GM12878 (cell line): ENCODE results near the gene CALHM2. TPM values are rescaled to one million over a fixed set of nuclear protein-coding genes. Genes with fewer than 3 reads are reported as not detected.

Experiments
- ATAC-seq: fragments of 200-7000 bp; cut with Tn5 transposase; 3 replicates; pipeline ENCODE4 v1.9.1; 2020; ENCODE audit warnings: mild to moderate bottlenecking, moderate library complexity
- BruUV-seq: library from RNA; stranded (reverse); fragments of 400-500 nt; replicated peaks from 2 replicates; lab custom pipeline; 2021; lab: Mats Ljungman, UMichigan
- CTCF ChIA-PET: fragments of 300-600 bp; sonication (Branson Sonifier 250); formaldehyde crosslinking; extraction: SDS; loops from one replicate; lab custom pipeline; 2021; ENCODE audit warnings: inconsistent platforms; lab: Yijun Ruan, JAX
- POLR2A ChIA-PET: fragments of 350-600 bp; formaldehyde crosslinking; extraction: SDS; loops from one replicate; lab custom pipeline; 2021; ENCODE audit warnings: inconsistent platforms; lab: Charles Lee
- RAD21 ChIA-PET: fragments of 300-600 bp; sonication (Branson Sonifier 250); formaldehyde crosslinking; loops from one replicate; lab custom pipeline; 2023; ENCODE audit warnings: antibody characterized with exemption; ENCODE audit not compliant: unreplicated experiment; lab: Charles Lee
- SMC1A ChIA-PET: fragments of 300-600 bp; sonication (Branson Sonifier 250); formaldehyde crosslinking; loops from one replicate; lab custom pipeline; 2023; ENCODE audit not compliant: unreplicated experiment, uncharacterized antibody; lab: Charles Lee
- DNase-seq: peaks from one replicate; pipeline ENCODE4 v3.0.0-alpha.2; 2011; ENCODE audit warnings: low read depth, low spot score
- FAIRE-seq: peaks from 3 replicates; lab custom pipeline; 2011; peaks lifted over from hg19 to GRCh38; lab: Jason Lieb, UNC
- H2AFZ ChIP-seq: 2 replicates; pipeline ENCODE4 v1.6.0; 2011; ENCODE audit warnings: low read depth, low read length, control low read depth; ENCODE audit not compliant: control insufficient read depth
- H3K27ac ChIP-seq: 2 replicates; pipeline ENCODE4 v1.5.1; 2011; ENCODE audit warnings: control low read depth; ENCODE audit not compliant: control insufficient read depth, insufficient read depth
- H3K27me3 ChIP-seq, 2 experiments: replicated peaks in 1 of 2; 2 replicates each; pipeline versions ENCODE4 v1.6.0 to v1.6.1; 2011; ENCODE audit warnings: low read length in 1 of 2; ENCODE audit not compliant: control insufficient read depth in 2 of 2, insufficient read depth in 2 of 2
- H3K36me3 ChIP-seq, 2 experiments: 2 replicates each; pipeline ENCODE4 v1.5.1; 2011; ENCODE audit warnings: low read length in 1 of 2; ENCODE audit not compliant: control insufficient read depth in 2 of 2, insufficient read depth in 2 of 2
- H3K4me1 ChIP-seq: 2 replicates; pipeline ENCODE4 v1.6.1; 2011; ENCODE audit warnings: mild to moderate bottlenecking, low read length, moderate library complexity, mixed read lengths; ENCODE audit not compliant: control insufficient read depth, insufficient read depth
- H3K4me2 ChIP-seq: 2 replicates; pipeline ENCODE4 v1.6.0; 2011; ENCODE audit warnings: control low read depth; ENCODE audit not compliant: control insufficient read depth, insufficient read depth
- H3K4me3 ChIP-seq: fragments of 200-600 bp; sonication (generic); 2 replicates; pipeline ENCODE4 v1.5.1; 2016
- H3K79me2 ChIP-seq: 2 replicates; pipeline ENCODE4 v1.6.0; 2011; ENCODE audit warnings: low read length; ENCODE audit not compliant: control insufficient read depth, insufficient read depth
- H3K9ac ChIP-seq: 2 replicates; pipeline ENCODE4 v1.8.0; 2011; ENCODE audit warnings: low read length, control low read depth, mixed read lengths; ENCODE audit not compliant: control insufficient read depth, insufficient read depth
- H3K9me3 ChIP-seq: replicated peaks from 3 replicates; pipeline ENCODE4 v1.5.1; 2011; ENCODE audit warnings: mild to moderate bottlenecking, low read length; ENCODE audit not compliant: control insufficient read depth, insufficient read depth
- H4K20me1 ChIP-seq: 2 replicates; pipeline ENCODE4 v1.6.0; 2011; ENCODE audit not compliant: control insufficient read depth, insufficient read depth
- BMI1 ChIP-seq: fragments of 450-650 bp; IDR thresholded peaks from 2 replicates; pipeline ENCODE4 v1.6.1; 2016; ENCODE audit warnings: mild to moderate bottlenecking, moderate library complexity, borderline replicate concordance
- CEBPB ChIP-seq, 2 experiments: fragments of 150-350 bp in 1 of 2; IDR thresholded peaks; 2 replicates each; pipeline ENCODE4 v1.6.1; 2012 to 2014; ENCODE audit warnings: low read depth in 2 of 2, low read length in 2 of 2, borderline replicate concordance in 1 of 2, inconsistent platforms in 1 of 2
- DPF2 ChIP-seq: fragments of 450-650 bp; IDR thresholded peaks from 2 replicates; pipeline ENCODE4 v1.6.1; 2017; ENCODE audit warnings: mild to moderate bottlenecking
- MYB ChIP-seq: fragments of 150-350 bp; IDR thresholded peaks from 2 replicates; pipeline ENCODE4 v1.6.1; 2014; ENCODE audit warnings: mild to moderate bottlenecking, low read depth, low read length, borderline replicate concordance
- RAD51 ChIP-seq: fragments of 450-650 bp; IDR thresholded peaks from 2 replicates; pipeline ENCODE4 v1.6.1; 2016; ENCODE audit warnings: moderate library complexity, mild to moderate bottlenecking, inconsistent platforms
- ZNF24 ChIP-seq: fragments of 450-650 bp; IDR thresholded peaks from 2 replicates; pipeline ENCODE4 v1.6.1; 2017; ENCODE audit warnings: antibody characterized with exemption, mild to moderate bottlenecking
- ZZZ3 ChIP-seq: IDR thresholded peaks from 2 replicates; pipeline ENCODE4 v1.6.1; 2011; ENCODE audit warnings: low read depth; ENCODE audit not compliant: control insufficient read depth, insufficient read length
- WGBS: methylation state at CpG from one replicate; pipeline ENCODE4 v1.1.6; 2016; ENCODE audit warnings: low lambda C conversion rate; ENCODE audit not compliant: insufficient replicate concordance, insufficient coverage; ENCODE audit errors: missing lambda C conversion rate; 5-methylcytosine and 5-hydroxymethylcytosine counted together
- in situ Hi-C: fragments of 300-500 bp; cut with MboI; formaldehyde crosslinking; loops from 9 replicates; pipeline ENCODE4 v1.14.3; 2018; ENCODE audit warnings: mixed read lengths
- intact Hi-C: fragments of 100-400 bp; cut with micrococcal nuclease; formaldehyde crosslinking; loops from one replicate; pipeline ENCODE4 v1.14.2; 2022; ENCODE audit not compliant: unreplicated experiment
- polyA plus RNA-seq, 11 experiments: library from polyadenylated mRNA; depleted of rRNA in 4 of 11; unstranded in 6 of 11; stranded (reverse) in 5 of 11; fragments of >200 nt; fragmentation: Nextera tagmentation in 4 of 11; fragmentation: Illumina TruSeq in 1 of 11; extraction: Ambion mirVana in 4 of 11; extraction: Trizol in 1 of 11; gene quantifications; 1 replicate in 1 of 11; 2 replicates in 10 of 11; pipeline versions ENCODE4 v1.2.1 to v1.2.3, GENCODE V29; 2011 to 2016; ENCODE audit warnings: inconsistent platforms in 2 of 11, missing spikeins in 2 of 11, low read depth in 1 of 11
- total RNA-seq, 4 experiments: library from RNA; depleted of rRNA in 3 of 4; stranded (reverse); fragments of >200 nt in 3 of 4; fragmentation: Illumina TruSeq in 1 of 4; extraction: Trizol in 1 of 4; gene quantifications; 2 replicates each; pipeline versions ENCODE4 v1.2.1 to v1.2.3, GENCODE V29; 2013 to 2021
- TF ChIP-seq, protein P1 (sequence below): fragments of 450-650 bp; IDR thresholded peaks from 2 replicates; pipeline ENCODE4 v1.6.1; 2016; ENCODE audit warnings: mild to moderate bottlenecking, moderate library complexity, borderline replicate concordance
- TF ChIP-seq, protein P2 (sequence below): fragments of 150-350 bp; IDR thresholded peaks from 2 replicates; pipeline ENCODE4 v1.6.1; 2016; ENCODE audit warnings: low read depth, low read length

The CALHM2 gene
- total and polyA plus RNA-seq, 10 of the 15 experiments (the other 5 are each of a cell fraction or from before 2014, with no cell fraction given), result 0.60 to 23.7 (median 9.3) TPM

DNA sequence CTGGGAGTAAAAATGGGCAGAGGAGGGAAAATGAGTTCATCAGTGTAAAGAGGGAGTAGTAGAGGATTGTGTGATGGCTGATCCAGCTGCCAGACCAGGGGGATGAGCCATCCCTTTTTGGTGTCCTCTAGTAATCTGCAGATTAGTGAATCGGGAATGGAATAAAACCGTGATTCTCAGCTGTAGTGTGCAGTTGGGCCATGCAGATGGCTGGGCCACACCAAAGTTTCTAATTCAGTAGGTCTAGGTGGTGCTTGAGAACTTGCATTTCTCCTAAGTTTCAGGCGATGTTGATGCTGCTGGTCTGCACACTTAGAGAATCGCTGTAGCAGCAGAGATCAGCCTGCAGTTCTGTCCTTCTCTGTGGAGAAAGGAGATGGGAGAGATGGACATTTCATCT is 33.1 kb downstream of the CALHM2 start (continued):
- TF ChIP-seq, protein P1, sequence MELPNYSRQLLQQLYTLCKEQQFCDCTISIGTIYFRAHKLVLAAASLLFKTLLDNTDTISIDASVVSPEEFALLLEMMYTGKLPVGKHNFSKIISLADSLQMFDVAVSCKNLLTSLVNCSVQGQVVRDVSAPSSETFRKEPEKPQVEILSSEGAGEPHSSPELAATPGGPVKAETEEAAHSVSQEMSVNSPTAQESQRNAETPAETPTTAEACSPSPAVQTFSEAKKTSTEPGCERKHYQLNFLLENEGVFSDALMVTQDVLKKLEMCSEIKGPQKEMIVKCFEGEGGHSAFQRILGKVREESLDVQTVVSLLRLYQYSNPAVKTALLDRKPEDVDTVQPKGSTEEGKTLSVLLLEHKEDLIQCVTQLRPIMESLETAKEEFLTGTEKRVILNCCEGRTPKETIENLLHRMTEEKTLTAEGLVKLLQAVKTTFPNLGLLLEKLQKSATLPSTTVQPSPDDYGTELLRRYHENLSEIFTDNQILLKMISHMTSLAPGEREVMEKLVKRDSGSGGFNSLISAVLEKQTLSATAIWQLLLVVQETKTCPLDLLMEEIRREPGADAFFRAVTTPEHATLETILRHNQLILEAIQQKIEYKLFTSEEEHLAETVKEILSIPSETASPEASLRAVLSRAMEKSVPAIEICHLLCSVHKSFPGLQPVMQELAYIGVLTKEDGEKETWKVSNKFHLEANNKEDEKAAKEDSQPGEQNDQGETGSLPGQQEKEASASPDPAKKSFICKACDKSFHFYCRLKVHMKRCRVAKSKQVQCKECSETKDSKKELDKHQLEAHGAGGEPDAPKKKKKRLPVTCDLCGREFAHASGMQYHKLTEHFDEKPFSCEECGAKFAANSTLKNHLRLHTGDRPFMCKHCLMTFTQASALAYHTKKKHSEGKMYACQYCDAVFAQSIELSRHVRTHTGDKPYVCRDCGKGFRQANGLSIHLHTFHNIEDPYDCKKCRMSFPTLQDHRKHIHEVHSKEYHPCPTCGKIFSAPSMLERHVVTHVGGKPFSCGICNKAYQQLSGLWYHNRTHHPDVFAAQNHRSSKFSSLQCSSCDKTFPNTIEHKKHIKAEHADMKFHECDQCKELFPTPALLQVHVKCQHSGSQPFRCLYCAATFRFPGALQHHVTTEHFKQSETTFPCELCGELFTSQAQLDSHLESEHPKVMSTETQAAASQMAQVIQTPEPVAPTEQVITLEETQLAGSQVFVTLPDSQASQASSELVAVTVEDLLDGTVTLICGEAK, result no peak
- no peak for TF ChIP-seq CEBPB (IDR thresholded peaks at IDR 0.05; ENCODE audit: borderline replicate concordance in 1 of 2, low read depth in 2 of 2, low read length in 2 of 2)

- Histone ChIP-seq H3K9me3 (no peaks in the 10 kb centered on the region), H3K79me2 (no peaks in the 10 kb centered on the region; the same call in 1 of the 2 replicates), H3K4me1 (no peaks in the 10 kb centered on the region), H3K4me2 (no peak overlapping the region), H3K27ac (no peak overlapping the region), H3K4me3 (no peak overlapping the region), H4K20me1 (no peaks in the 10 kb centered on the region), H3K36me3 (peaks cover 48 to 63% of the 10 kb centered on the region in 2 experiments), H2AFZ (no peak overlapping the region), H3K9ac (no peak overlapping the region), H3K27me3 (no peaks in the 10 kb centered on the region)
- FAIRE-seq, result no peak
- ChIA-PET SMC1A (interaction anchor here (0.6 to 5.3 kb wide), 15 partner anchors 16 to 1622 kb away, joined by 3 to 85 read pairs (median 6); partner anchors contain the start of genes ATP5MK, CALHM2, CALHM3 and PDCD11), POLR2A (no interaction called here), RAD21 (interaction anchor here (0.5 to 7.6 kb wide), 7 partner anchors 34 to 143 kb away, joined by 3 to 66 read pairs (median 8); partner anchors contain the start of gene CALHM2), CTCF (interaction anchor here (0.6 to 8.0 kb wide), 19 partner anchors 9 to 269 kb away, joined by 3 to 195 read pairs (median 5); partner anchors contain the start of genes ATP5MK, CALHM1, CALHM2 and CALHM3)
- intact Hi-C loops, result loop anchor here (1.0 to 10.0 kb wide), 2 partner anchors 68 to 177 kb away; no protein-coding TSS in a partner anchor
- no peak for ATAC-seq
- BruUV-seq, result TSS peak; percentile 13
- WGBS, result 96% methylated on average over 5 of the region's 5 CpGs
- in situ Hi-C loops, result loop anchor here (5.0 kb wide), 1 partner anchor 60 kb away; the partner anchor contains the start of gene CALHM3
- DNase-seq, result no peak
- no peak for TF ChIP-seq BMI1
- TF ChIP-seq RAD51, result no peak
- no peak for TF ChIP-seq MYB
- TF ChIP-seq DPF2, result no peak
- no peak for TF ChIP-seq ZZZ3
- TF ChIP-seq, protein P2, sequence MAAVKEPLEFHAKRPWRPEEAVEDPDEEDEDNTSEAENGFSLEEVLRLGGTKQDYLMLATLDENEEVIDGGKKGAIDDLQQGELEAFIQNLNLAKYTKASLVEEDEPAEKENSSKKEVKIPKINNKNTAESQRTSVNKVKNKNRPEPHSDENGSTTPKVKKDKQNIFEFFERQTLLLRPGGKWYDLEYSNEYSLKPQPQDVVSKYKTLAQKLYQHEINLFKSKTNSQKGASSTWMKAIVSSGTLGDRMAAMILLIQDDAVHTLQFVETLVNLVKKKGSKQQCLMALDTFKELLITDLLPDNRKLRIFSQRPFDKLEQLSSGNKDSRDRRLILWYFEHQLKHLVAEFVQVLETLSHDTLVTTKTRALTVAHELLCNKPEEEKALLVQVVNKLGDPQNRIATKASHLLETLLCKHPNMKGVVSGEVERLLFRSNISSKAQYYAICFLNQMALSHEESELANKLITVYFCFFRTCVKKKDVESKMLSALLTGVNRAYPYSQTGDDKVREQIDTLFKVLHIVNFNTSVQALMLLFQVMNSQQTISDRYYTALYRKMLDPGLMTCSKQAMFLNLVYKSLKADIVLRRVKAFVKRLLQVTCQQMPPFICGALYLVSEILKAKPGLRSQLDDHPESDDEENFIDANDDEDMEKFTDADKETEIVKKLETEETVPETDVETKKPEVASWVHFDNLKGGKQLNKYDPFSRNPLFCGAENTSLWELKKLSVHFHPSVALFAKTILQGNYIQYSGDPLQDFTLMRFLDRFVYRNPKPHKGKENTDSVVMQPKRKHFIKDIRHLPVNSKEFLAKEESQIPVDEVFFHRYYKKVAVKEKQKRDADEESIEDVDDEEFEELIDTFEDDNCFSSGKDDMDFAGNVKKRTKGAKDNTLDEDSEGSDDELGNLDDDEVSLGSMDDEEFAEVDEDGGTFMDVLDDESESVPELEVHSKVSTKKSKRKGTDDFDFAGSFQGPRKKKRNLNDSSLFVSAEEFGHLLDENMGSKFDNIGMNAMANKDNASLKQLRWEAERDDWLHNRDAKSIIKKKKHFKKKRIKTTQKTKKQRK, result no peak
- no peak for TF ChIP-seq ZNF24
Observed at GRCh38 chr10:103417601-103418000, 34.6 kb downstream of the CALHM2 start.
